Superior temporal gyrus (tissue), 1 donor: Measurements from ENCODE around the gene PRR11.
A peak's percentile ranks its signal among the peaks of the same experiment; 100 is the strongest.
"Not testable (repeated sequence)": the region's sequence is repeated elsewhere in the genome, so short reads cannot be mapped to it uniquely, and the experiment has no call there.

ENCODE experiments used
- DNase-seq: peaks from one replicate; pipeline ENCODE4 v3.0.0-alpha.2; 2016; ENCODE audit errors: extremely low spot score

PRR11 gene

GRCh38 chr17:59219992-59220327 lies 64.4 kb downstream of the PRR11 start:
- DNase-seq: no peak

- DNase-seq: peak; percentile 97
Measured at GRCh38 chr17:59220328-59221158, 65.0 kb downstream of the PRR11 start, which contains the start of gene GDPD1. TSS of gene GDPD1 (plus strand) at chr17:59220511. CDS start at chr17:59220610, 99 bp downstream.

GRCh38 chr17:59221159-59221847 lies 65.8 kb downstream of the PRR11 start:
- DNase-seq: peak; percentile 49

GRCh38 chr17:59223813-59224212 lies 68.3 kb downstream of the PRR11 start:
- DNase-seq: no peak

DNA sequence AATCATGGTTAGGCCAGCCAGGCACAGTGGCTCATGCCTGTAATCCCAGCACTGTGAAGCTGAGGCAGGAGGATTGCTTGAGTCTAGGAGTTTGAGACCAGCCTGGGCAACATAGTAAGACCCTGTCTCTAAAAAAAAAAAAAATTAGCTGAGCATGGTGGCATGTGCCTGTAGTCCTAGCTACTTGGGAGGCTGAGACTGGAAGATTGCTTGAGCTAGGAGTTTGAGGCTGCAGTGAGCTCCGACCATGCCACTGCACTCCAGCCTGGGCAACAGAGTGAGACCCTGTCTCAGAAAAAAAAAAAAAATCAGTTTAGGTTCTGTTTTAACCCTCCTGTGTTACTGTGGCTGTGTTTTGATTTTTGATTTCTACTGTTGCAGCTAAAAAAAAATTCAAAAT lies 73.0 kb downstream of the PRR11 start:
- DNase-seq: not testable (repeated sequence)

DNA sequence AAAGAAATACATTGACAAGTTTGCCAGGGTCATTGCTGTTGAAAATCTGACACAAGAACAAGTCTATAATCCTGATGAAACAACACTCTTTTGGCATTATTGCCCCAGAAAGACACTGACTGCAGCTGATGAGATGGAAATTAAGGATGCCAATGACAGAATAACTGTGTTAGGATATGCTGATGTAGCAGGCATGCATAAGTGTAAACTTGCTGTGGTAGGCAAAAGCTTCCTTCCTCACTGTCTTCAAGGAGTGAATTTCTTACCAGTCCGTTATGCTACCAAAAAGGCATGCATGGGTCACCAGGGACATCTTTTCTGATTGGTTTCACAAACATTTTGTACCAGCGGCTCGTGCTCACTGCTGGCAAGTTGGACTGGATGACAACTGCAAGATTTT lies 75.2 kb downstream of the PRR11 start:
- no peak for DNase-seq

- peak; percentile 87 for DNase-seq
Measured at GRCh38 chr17:59234631-59235030, 79.1 kb downstream of the PRR11 start.

DNA sequence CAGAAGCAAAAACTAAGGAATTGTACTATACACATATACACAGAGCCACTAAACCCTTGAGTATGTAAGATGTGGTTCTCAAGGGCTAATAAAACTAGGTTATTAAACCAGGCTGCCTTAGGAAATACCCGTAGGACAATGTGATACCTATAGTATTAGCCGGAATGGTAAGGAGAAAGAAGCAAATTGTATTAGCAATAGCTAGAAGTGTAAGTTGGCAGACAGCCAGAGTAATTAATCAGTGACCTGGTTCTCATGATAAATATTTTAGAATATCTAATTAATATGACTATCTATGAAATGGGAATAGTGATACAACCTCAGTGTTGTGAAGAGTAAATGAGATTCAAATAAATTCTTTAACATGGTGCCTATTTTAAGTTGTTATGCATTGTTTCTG lies 83.4 kb downstream of the PRR11 start:
- peak; percentile 29 for DNase-seq

DNA sequence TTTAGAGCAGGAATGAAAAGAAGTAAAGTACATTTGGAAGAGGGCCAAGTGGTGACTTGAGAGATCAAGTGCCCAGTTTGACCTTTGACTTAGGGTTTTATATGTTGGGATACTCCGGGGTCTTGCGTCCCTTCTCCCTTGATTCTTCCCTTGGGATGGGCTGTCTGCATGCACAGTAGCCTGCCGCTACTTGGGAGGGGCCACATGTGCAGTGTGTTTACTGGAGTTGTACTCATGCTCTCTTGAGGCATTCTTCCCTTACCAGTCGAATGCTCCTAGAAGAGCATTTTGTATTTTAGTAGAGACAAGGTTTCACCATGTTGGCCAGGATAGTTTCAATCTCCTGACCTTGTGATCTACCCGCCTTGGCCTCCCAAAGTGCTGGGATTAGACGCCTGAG lies 88.5 kb downstream of the PRR11 start:
- no peak for DNase-seq
